HEK293 (cell line): ENCODE results near the gene ERVK3-1.
A peak's percentile ranks its signal among the peaks of the same experiment; 100 is the strongest.

Experiments used
- HOXD13 ChIP-seq: sonication (generic); formaldehyde crosslinking; IDR thresholded peaks from 2 replicates; pipeline ENCODE4 v1.8.0; 2022; ENCODE audit warnings: missing genetic modification reagents, borderline replicate concordance
- MEIS1 ChIP-seq: sonication (generic); formaldehyde crosslinking; IDR thresholded peaks from 2 replicates; pipeline ENCODE4 v1.8.1; 2022; ENCODE audit warnings: missing genetic modification reagents, mild to moderate bottlenecking, borderline replicate concordance
- MZF1 ChIP-seq: fragments of 450-650 bp; formaldehyde crosslinking; IDR thresholded peaks from 2 replicates; pipeline ENCODE4 v1.5.1; 2017; ENCODE audit warnings: missing biosample characterization, missing genetic modification characterization, borderline replicate concordance
- SCRT1 ChIP-seq: fragments of 450-650 bp; formaldehyde crosslinking; IDR thresholded peaks from 2 replicates; pipeline ENCODE4 v1.5.1; 2016; ENCODE audit warnings: missing biosample characterization, missing genetic modification characterization, borderline replicate concordance
- YY1 ChIP-seq: fragments of 450-650 bp; formaldehyde crosslinking; IDR thresholded peaks from 2 replicates; pipeline ENCODE4 v1.5.1; 2018; ENCODE audit warnings: missing biosample characterization, missing genetic modification characterization
- ZBTB26 ChIP-seq: fragments of 450-650 bp; formaldehyde crosslinking; optimal IDR thresholded peaks from 2 replicates; pipeline ENCODE3; 2016; ENCODE audit warnings: missing biosample characterization, mild to moderate bottlenecking, missing genetic modification characterization
- ZNF112 ChIP-seq: fragments of 450-650 bp; formaldehyde crosslinking; IDR thresholded peaks from 2 replicates; pipeline ENCODE4 v1.5.0; 2017; ENCODE audit warnings: missing biosample characterization, missing genetic modification characterization
- ZNF133 ChIP-seq: fragments of 450-650 bp; formaldehyde crosslinking; IDR thresholded peaks from 2 replicates; pipeline ENCODE4 v1.5.1; 2016; ENCODE audit warnings: missing biosample characterization, missing genetic modification characterization
- ZNF169 ChIP-seq: fragments of 450-650 bp; formaldehyde crosslinking; IDR thresholded peaks from 2 replicates; pipeline ENCODE4 v1.5.1; 2016; ENCODE audit warnings: missing biosample characterization, missing genetic modification characterization
- ZNF174 ChIP-seq: fragments of 450-650 bp; formaldehyde crosslinking; IDR thresholded peaks from 2 replicates; pipeline ENCODE4 v1.5.0; 2017; ENCODE audit warnings: missing biosample characterization, mild to moderate bottlenecking, missing genetic modification characterization
- ZNF2 ChIP-seq: fragments of 450-650 bp; formaldehyde crosslinking; IDR thresholded peaks from 2 replicates; pipeline ENCODE4 v1.5.1; 2016; ENCODE audit warnings: missing biosample characterization, missing genetic modification characterization
- ZNF248 ChIP-seq: fragments of 450-650 bp; formaldehyde crosslinking; IDR thresholded peaks from 2 replicates; pipeline ENCODE4 v1.5.1; 2017; ENCODE audit warnings: missing biosample characterization, missing genetic modification characterization
- ZNF26 ChIP-seq: fragments of 450-650 bp; formaldehyde crosslinking; IDR thresholded peaks from 2 replicates; pipeline ENCODE4 v1.5.1; 2016; ENCODE audit warnings: missing biosample characterization, missing genetic modification characterization
- ZNF302 ChIP-seq: fragments of 450-650 bp; formaldehyde crosslinking; IDR thresholded peaks from 2 replicates; pipeline ENCODE4 v1.5.1; 2016; ENCODE audit warnings: missing biosample characterization, missing genetic modification characterization, low read depth
- ZNF335 ChIP-seq: fragments of 450-650 bp; formaldehyde crosslinking; conservative IDR thresholded peaks from 2 replicates; pipeline ENCODE4 v1.5.1; 2016; ENCODE audit warnings: missing biosample characterization, missing genetic modification characterization
- ZNF341 ChIP-seq: fragments of 450-650 bp; formaldehyde crosslinking; IDR thresholded peaks from 2 replicates; pipeline ENCODE4; 2016; ENCODE audit warnings: low read depth, missing biosample characterization, missing genetic modification characterization
- ZNF37A ChIP-seq: fragments of 450-650 bp; IDR thresholded peaks from 2 replicates; pipeline ENCODE4 v1.5.1; 2018; ENCODE audit warnings: missing biosample characterization, missing genetic modification characterization
- ZNF398 ChIP-seq: fragments of 450-650 bp; formaldehyde crosslinking; IDR thresholded peaks from 2 replicates; pipeline ENCODE4 v1.5.1; 2017; ENCODE audit warnings: missing biosample characterization, missing genetic modification characterization
- ZNF596 ChIP-seq: fragments of 450-650 bp; IDR thresholded peaks from 2 replicates; pipeline ENCODE4 v1.5.0; 2018; ENCODE audit warnings: missing biosample characterization, mild to moderate bottlenecking, missing genetic modification characterization, moderate library complexity
- ZNF639 ChIP-seq: fragments of 450-650 bp; formaldehyde crosslinking; IDR thresholded peaks from 2 replicates; pipeline ENCODE4 v1.5.1; 2016; ENCODE audit warnings: missing biosample characterization, missing genetic modification characterization
- ZNF654 ChIP-seq: fragments of 450-650 bp; formaldehyde crosslinking; IDR thresholded peaks from 2 replicates; pipeline ENCODE4 v1.5.1; 2016; ENCODE audit warnings: low read depth, missing biosample characterization, missing genetic modification characterization
- ZNF658 ChIP-seq: fragments of 450-650 bp; formaldehyde crosslinking; IDR thresholded peaks from 2 replicates; pipeline ENCODE4; 2016; ENCODE audit warnings: missing biosample characterization, missing genetic modification characterization
- ZNF792 ChIP-seq: fragments of 450-650 bp; formaldehyde crosslinking; IDR thresholded peaks from 2 replicates; pipeline ENCODE4 v1.5.1; 2016; ENCODE audit warnings: missing biosample characterization, missing genetic modification characterization
- ZSCAN23 ChIP-seq: fragments of 450-650 bp; formaldehyde crosslinking; IDR thresholded peaks from 2 replicates; pipeline ENCODE4 v1.5.1; 2016; ENCODE audit warnings: missing biosample characterization, missing genetic modification characterization
- TF ChIP-seq, protein P1 (sequence below): fragments of 450-650 bp; formaldehyde crosslinking; IDR thresholded peaks from 2 replicates; pipeline ENCODE4 v1.5.1; 2017; ENCODE audit warnings: missing biosample characterization, missing genetic modification characterization
- TF ChIP-seq, protein P2 (sequence below): fragments of 450-650 bp; formaldehyde crosslinking; IDR thresholded peaks from 2 replicates; pipeline ENCODE4; 2016; ENCODE audit warnings: missing biosample characterization, missing genetic modification characterization
- TF ChIP-seq, protein P3 (sequence below): fragments of 450-650 bp; formaldehyde crosslinking; IDR thresholded peaks from 2 replicates; pipeline ENCODE4 v1.5.1; 2016; ENCODE audit warnings: missing biosample characterization, missing genetic modification characterization

ERVK3-1 gene

GRCh38 chr19:58278541-58279041 is 26.6 kb upstream of the ERVK3-1 start, which contains the start of gene ZNF8 (continued):
- TF ChIP-seq ZNF2 (tag by site-specific recombination), result no peak; the same call in 1 of the 2 replicates
- TF ChIP-seq ZNF654 (tag by site-specific recombination), result no peak
- no peak for TF ChIP-seq HOXD13 (CRISPR knock-in tag)
- peak; percentile 86 for TF ChIP-seq ZNF341
- TF ChIP-seq ZNF112 (tag by site-specific recombination), result no peak
- TF ChIP-seq ZSCAN23, result no peak
- TF ChIP-seq ZNF639 (tag by site-specific recombination), result no peak
- no peak for TF ChIP-seq ZNF26
- TF ChIP-seq ZNF169 (tag by site-specific recombination), result no peak
- TF ChIP-seq ZNF658, result no peak
- no peak for TF ChIP-seq MEIS1 (CRISPR knock-in tag)
- no peak for TF ChIP-seq ZNF37A
- TF ChIP-seq, protein P1, sequence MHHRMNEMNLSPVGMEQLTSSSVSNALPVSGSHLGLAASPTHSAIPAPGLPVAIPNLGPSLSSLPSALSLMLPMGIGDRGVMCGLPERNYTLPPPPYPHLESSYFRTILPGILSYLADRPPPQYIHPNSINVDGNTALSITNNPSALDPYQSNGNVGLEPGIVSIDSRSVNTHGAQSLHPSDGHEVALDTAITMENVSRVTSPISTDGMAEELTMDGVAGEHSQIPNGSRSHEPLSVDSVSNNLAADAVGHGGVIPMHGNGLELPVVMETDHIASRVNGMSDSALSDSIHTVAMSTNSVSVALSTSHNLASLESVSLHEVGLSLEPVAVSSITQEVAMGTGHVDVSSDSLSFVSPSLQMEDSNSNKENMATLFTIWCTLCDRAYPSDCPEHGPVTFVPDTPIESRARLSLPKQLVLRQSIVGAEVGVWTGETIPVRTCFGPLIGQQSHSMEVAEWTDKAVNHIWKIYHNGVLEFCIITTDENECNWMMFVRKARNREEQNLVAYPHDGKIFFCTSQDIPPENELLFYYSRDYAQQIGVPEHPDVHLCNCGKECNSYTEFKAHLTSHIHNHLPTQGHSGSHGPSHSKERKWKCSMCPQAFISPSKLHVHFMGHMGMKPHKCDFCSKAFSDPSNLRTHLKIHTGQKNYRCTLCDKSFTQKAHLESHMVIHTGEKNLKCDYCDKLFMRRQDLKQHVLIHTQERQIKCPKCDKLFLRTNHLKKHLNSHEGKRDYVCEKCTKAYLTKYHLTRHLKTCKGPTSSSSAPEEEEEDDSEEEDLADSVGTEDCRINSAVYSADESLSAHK, result no peak
- TF ChIP-seq ZNF335 (tag by site-specific recombination), result 0 out of 2 replicates have a peak, but pooled peaks have one; percentile 46
- TF ChIP-seq, protein P2, sequence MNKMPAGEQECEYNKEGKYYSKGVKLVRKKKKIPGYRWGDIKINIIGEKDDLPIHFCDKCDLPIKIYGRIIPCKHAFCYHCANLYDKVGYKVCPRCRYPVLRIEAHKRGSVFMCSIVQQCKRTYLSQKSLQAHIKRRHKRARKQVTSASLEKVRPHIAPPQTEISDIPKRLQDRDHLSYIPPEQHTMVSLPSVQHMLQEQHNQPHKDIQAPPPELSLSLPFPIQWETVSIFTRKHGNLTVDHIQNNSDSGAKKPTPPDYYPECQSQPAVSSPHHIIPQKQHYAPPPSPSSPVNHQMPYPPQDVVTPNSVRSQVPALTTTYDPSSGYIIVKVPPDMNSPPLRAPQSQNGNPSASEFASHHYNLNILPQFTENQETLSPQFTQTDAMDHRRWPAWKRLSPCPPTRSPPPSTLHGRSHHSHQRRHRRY (tag by site-specific recombination), result no peak
- TF ChIP-seq ZNF133 (tag by site-specific recombination), result no peak
- TF ChIP-seq YY1, result peak; percentile 88
- no peak for TF ChIP-seq ZNF792 (tag by site-specific recombination)
- no peak for TF ChIP-seq SCRT1 (tag by site-specific recombination)
- TF ChIP-seq ZBTB26 (tag by site-specific recombination), result peak; percentile 91
- no peak for TF ChIP-seq MZF1 (tag by site-specific recombination)
- no peak for TF ChIP-seq ZNF398
- no peak for TF ChIP-seq ZNF174 (tag by site-specific recombination)
- TF ChIP-seq, protein P3, sequence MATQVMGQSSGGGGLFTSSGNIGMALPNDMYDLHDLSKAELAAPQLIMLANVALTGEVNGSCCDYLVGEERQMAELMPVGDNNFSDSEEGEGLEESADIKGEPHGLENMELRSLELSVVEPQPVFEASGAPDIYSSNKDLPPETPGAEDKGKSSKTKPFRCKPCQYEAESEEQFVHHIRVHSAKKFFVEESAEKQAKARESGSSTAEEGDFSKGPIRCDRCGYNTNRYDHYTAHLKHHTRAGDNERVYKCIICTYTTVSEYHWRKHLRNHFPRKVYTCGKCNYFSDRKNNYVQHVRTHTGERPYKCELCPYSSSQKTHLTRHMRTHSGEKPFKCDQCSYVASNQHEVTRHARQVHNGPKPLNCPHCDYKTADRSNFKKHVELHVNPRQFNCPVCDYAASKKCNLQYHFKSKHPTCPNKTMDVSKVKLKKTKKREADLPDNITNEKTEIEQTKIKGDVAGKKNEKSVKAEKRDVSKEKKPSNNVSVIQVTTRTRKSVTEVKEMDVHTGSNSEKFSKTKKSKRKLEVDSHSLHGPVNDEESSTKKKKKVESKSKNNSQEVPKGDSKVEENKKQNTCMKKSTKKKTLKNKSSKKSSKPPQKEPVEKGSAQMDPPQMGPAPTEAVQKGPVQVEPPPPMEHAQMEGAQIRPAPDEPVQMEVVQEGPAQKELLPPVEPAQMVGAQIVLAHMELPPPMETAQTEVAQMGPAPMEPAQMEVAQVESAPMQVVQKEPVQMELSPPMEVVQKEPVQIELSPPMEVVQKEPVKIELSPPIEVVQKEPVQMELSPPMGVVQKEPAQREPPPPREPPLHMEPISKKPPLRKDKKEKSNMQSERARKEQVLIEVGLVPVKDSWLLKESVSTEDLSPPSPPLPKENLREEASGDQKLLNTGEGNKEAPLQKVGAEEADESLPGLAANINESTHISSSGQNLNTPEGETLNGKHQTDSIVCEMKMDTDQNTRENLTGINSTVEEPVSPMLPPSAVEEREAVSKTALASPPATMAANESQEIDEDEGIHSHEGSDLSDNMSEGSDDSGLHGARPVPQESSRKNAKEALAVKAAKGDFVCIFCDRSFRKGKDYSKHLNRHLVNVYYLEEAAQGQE (tag by site-specific recombination), result no peak
- TF ChIP-seq ZNF302 (tag by site-specific recombination), result no peak
- no peak for TF ChIP-seq ZNF248
- no peak for TF ChIP-seq ZNF596
